IPS DF 4.7 (cell line): ENCODE measurements around the gene DUSP8.

Experiments used
- DNase-seq: peaks from one replicate; pipeline ENCODE4 v3.0.0-alpha.2; 2013; ENCODE audit warnings: low spot score; ENCODE audit errors: extremely low read depth

The DUSP8 gene

GRCh38 chr11:1554981-1555712 lies 16.9 kb downstream of the DUSP8 start:
- DNase-seq: no peak

GRCh38 chr11:1553808-1554594 lies 18.1 kb downstream of the DUSP8 start:
- no peak for DNase-seq

DNA sequence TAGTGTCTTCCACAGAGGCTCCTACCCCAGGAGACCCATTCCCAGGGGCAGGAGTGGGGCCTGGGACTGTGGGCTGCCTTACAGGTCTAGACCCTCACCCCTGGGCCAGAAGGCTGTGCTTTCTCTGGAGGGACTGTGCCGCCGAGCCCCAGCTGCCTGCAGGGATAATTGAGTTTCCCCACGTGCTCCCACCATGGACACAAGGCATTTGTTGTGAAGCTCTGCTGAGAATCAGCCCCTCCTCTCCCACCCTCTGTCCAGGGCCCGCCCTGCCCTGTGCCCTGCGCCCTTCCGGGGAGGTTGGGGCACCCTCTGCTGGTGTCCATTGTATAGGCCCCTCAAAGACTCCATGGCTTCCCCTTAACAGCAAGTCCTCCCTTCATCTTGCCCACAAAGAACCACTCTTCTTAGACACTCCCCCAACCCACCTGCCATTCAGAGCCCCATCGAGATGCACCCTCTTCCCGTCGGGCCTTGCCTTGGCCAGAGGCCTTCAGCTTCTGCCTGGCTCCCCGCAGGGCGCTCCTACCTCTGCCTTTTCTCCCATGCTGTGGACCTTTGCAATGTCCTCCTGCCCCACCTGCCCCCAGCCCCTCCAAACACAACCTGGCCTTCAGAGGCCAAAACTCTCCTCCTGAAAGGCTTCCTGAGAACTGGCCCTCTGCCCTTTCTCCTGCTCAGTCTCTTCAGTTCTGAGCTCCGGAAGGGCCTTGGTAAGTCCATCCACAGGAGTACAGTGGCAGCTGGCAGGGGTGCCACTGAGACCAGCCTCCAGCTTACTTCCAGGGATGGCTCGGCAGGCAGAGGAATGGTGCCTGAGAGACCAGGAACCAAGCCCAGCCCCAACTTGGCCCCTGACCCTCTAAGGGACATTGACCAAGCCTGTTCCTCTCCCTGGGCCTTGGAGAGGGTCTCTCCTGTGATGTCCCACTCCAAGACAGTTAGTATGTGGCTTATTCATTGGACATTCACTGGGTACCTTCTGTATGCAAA lies 22.4 kb downstream of the DUSP8 start:
- DNase-seq: no peak

DNA sequence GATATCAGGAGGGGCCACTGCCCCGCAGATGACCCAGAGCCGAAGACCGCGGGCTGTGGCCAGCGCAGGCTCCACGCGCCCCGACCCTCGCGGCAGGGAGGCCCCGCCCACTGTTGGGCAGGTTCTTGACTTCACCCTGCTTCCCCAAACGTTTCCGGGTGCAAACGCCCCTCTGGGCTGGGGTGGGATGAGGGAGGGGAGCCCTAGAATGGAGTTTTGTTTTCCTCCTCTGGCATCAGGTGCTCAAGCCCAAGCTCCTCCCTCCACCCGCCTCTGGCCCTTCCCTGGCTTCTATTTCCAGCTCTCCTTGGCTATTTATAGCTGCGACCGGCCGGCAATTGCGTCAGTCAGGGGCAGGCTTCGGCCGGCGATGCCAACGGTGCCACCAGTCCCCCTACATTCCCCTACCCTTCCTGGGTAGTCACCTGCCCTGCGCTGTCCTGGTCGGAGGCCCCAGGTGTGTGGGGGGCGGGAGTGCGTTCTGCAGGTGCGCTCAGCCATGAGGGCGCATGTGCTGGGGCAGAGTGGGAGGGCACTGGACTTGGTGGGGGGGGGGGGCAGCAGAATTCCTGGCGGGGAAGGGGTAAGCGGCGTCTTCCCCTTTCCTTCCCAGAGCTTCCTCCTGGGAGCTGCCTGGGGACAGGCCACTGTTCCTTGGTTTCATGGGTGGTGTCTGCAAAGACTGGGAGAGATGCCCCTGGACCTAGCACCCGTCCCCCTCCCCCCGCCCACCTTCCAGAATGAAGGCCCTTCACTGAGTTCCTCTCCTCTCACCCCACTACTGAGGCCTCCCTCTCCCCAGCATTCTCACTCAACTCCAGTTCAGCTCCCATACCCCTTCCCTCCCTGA lies 23.6 kb downstream of the DUSP8 start:
- no peak for DNase-seq

GRCh38 chr11:1547467-1548098 lies 24.5 kb downstream of the DUSP8 start:
- no peak for DNase-seq

DNA sequence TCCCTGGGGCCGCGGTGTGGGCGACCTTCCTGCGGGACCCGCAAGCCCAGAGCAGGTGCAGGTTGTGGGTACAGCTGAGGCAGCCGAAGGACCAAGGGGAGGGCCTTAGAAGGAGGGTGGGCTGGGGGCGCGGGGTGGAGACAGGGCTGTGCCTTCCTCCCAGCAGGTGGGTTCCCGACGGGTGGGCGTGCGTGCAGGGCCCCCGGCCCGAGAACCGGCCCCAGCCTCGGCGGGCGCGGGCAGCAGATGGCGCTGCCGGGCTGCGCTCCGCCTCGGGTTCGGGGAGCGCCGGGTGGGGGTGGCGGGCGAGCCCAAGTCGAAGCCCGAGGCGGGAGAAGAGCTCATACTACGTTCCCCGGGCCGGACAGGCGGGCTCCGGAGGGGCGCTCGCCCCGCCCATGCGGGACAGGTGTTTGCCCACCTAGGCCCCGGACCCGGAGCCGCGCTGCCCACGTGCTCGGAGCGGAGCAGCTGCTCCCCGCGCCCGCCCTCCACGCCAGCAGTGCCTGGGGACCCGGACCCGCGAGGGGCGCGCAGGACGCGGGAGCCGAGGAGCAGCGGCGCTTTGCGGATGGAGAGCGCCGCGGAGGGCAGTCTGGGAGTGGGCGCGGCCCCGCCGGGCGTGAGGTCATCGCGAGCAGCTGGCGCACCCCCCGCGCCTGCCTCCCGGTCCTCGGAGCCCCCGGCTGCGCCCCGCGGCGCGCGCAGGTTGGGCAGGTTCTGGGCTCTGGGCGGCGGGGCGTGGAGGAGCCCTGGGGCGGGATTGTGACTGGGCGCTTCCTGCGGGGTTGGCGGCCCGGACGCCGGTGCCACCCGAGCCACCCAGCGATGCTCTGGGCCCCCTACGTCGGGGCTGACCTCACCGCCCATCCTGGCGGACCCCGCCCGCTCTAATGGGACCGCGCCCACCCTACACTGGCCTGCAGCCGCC lies 25.3 kb downstream of the DUSP8 start:
- DNase-seq: no peak

DNA sequence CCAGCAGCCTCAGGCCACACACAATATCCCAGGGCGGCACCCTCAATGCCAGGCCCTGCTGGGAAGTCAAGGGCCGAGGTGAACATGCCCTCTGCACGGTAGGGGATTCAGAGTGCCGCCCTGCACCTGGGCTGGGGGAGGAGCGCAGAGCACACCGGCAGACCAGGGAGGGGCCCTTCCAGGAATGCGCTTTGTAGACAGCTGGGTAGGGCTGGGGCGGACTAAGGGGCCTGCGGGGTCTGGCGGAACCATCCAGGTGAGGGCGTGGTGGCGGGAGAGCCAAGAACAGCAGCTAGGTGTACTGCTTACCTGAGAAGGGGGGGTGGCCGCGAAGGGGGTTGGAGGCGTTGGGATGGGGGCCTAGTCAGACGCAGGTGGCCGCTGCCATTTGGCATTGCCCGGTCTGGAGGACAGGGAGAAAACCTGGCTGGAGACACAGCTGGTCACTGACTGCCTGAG lies 26.0 kb downstream of the DUSP8 start:
- no peak for DNase-seq

DNA sequence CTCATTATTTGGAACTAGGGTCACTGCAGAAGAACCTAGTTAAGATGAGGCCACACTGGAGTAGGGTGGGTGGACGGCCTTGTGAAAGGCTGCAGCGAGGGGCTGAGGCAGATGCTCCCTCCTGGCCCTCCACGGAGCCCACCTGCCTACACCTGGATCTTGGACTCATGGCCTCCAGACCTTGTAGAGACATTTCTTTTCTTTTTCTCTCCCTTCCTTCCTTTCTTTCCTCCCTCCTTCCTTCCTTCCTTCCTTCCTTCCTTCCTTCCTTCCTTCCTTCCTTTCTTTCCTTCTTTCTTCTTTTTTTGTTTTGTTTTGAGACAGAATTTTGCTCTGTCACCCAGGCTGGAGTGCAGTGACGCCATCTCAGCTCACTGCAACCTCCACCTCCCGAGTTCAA lies 26.6 kb downstream of the DUSP8 start:
- no peak for DNase-seq

GRCh38 chr11:1544536-1544935 lies 27.5 kb downstream of the DUSP8 start:
- no peak for DNase-seq

- no peak for DNase-seq
Observed at GRCh38 chr11:1543606-1544263, 28.3 kb downstream of the DUSP8 start.

DNA sequence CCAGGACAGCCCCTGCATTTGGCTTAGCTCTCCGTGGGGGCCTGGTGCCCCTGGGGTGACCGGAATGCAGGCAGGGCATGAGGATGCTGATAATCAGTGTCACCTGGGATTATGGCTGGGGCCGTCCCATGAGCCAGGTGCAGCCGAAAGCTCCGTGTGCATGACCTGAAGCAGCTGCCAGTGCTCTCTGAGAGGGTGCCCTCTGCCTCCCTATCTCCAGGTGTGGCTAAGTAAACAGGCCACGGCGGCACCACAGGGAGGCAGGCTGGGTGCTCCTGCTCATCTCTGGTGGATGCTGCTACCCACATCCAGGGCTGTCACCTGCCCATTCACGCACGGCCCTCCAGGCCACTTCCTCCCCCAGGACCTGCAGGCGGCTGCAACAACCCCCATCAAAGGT lies 29.8 kb downstream of the DUSP8 start:
- DNase-seq: no peak

DNA sequence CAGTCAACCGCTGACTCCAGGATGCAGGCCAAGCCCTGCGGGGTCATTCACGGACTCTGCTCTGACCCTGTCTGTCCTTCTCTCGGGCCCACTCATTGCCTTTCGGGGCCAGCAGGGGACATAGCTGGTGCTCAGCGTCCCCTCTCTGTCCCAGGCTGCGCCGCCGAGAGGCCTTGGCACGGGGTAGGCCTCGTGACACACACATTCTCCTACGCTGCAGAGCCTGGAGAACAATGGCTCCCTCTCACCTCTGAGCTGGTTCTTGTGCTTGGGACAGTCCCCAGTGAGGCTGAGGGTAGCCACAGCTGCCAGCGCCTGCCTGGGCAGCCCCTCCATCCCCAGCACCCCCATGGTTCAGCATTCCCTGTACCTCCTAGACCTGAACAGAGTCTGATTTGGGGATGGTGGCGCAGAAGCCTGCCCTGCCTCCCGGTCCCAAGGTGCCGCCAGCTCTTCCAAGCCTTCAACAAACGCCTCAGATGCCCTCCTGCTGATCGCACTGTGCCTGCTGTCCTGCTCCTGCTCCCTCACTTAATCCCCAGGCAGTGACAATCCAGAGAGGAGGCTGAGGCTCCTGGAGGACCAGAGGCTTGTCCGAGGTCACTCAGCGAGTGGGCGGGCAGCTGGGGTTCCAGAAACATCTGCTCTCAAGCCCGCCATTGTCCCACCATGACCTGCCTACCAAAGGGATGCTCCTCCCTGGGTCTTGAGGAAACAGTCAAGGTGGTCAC lies 30.4 kb downstream of the DUSP8 start:
- no peak for DNase-seq

DNA sequence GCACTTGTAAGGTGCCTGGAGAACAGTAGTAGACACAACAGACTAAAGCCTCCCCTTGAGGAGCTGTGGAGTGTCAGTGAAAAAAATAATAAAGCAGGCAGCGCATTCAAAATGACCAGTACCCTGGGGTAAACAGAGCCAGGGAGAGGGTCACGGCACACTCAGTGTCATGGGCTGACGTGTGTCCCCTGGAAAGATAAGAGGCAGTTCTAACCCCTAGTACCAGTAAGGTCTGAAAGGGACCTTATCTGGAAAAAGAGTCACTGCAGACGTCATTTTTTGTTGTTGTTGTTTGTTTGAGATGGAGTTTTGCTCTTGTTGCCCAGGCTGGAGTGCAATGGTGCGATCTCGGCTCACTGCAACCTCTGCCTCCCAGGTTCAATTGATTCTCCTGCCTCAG lies 32.0 kb downstream of the DUSP8 start:
- DNase-seq: no peak

GRCh38 chr11:1538153-1538552 lies 33.9 kb downstream of the DUSP8 start:
- DNase-seq: no peak

DNA sequence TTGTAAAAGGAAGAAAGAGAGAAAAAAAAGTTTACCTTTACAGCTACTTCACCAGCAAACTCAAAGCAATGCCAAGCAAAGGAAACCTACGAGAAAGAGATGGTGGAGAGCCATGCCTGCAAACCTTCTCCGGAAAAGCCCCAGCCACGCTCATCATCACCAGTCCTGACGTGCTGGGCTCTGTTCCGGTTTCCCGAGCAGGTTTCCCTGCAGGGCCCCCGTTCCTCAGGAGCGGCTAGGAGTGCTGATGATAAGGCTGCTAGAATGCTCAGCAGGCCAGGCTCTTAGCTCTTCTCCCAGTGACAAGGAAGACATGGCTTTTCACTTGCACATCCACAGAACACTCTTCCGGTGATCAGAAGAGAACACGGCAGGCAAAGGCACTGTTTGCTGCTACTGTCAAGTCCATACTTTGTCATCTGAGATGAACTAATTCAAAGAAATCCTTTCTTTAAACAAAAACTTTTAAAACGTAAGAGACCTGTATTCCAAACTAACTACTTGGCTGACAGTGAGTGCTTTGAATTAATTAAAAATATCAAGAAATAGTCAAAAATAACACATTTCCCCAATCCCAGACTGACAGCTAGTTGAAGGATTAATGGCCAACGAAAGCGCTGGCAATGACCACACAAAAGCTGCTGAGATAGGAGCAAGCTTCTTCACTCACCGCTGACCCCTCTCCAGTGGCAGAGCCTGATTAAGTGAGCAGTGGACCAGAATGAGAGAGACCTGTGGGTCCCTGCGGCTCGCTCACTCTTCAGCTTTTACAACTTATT lies 35.8 kb downstream of the DUSP8 start:
- DNase-seq: no peak

DNA sequence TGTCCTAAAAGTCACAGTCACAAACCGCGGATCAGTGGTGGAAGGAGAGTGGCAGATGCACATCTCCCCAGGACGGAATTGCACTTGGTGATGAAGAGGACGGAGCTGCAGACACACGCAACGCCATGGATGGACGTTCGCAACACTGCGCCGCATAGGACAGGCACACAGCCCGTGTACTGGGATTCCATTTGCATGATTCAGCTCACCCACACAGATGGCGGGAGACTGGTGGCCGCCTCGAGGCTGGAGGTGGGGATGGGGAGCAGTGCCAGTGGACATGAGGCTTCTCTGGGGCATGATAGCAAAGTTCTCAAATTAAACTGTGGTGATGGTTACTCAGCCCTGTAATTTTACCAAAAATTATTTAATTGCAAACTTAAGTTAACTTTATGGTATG lies 37.4 kb downstream of the DUSP8 start:
- no peak for DNase-seq

DNA sequence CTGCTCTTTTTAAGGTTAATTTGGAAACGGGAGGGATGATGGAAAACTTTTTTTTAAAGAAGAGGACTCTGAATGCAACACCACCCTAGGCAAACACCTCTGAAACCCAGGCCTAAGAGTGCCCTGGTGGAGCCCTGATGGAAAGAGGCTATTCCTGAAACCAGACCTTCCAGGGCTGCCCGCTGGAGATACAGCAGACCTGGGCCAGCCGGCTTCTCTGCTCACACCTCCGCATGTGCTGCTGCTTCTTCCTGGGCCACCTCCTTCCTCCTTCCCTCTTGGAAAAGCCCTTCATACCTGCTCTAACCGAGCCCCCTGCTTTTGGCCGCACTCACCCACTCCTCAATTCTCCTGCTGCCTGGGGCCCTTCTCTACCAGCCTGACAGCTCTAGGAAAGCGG lies 37.9 kb downstream of the DUSP8 start:
- no peak for DNase-seq
